HG02798 (cell line): ENCODE results near the gene CNFN.

Source experiments
- ATAC-seq: cut with Tn5 transposase; IDR thresholded peaks from one replicate; pipeline ENCODE4 v1.9.1; 2021; ENCODE audit warnings: mild to moderate bottlenecking; ENCODE audit not compliant: unreplicated experiment, poor library complexity

CNFN gene, protein sequence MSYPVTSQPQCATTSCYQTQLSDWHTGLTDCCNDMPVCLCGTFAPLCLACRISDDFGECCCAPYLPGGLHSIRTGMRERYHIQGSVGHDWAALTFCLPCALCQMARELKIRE

DNA sequence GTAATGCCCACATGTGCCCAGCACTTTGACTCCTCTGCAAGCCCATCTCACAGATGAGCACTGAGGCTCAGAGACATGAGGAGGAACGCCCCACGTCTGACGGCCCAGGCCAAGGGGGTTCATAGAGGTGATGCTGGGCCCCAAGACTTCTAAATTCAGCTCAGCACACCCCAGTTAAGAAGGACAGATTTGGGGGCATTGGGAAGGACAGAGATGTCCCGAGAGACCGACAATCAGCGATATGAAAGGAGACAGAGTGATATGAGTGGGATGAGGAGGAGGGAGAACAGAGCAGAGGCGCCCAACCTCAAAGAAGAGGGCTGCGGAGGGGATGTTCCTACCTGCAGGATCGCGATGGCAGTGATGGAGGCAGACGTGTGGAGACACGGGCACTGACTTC is at the start of gene CNFN:
TSS of gene CNFN (minus strand) at position 399 of the 400 bp plus-strand sequence. CDS start 1,260 bp downstream, outside the sequence.
- ATAC-seq: no peak

GRCh38 chr19:42436006-42436405 is 45.9 kb upstream of the CNFN start:
- no peak for ATAC-seq

DNA sequence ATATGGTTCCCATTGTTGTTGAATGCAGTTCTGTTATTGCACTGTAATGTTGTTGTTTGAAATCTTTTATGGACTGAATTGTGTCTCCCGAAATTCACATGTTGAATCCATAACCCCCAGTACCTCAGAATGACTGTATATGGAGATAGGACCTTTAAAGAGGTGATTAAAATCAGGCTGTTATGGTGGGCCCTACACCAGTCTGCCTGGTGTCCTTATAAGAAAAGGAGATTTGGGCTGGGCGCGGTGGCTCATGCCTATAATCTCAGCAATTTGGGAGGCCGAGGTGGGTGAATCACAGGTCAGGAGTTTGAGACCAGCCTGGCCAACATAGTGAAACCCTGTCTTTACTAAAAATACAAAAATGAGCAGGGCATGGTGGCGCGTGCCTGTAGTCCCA is 45.2 kb upstream of the CNFN start:
- no peak for ATAC-seq

DNA sequence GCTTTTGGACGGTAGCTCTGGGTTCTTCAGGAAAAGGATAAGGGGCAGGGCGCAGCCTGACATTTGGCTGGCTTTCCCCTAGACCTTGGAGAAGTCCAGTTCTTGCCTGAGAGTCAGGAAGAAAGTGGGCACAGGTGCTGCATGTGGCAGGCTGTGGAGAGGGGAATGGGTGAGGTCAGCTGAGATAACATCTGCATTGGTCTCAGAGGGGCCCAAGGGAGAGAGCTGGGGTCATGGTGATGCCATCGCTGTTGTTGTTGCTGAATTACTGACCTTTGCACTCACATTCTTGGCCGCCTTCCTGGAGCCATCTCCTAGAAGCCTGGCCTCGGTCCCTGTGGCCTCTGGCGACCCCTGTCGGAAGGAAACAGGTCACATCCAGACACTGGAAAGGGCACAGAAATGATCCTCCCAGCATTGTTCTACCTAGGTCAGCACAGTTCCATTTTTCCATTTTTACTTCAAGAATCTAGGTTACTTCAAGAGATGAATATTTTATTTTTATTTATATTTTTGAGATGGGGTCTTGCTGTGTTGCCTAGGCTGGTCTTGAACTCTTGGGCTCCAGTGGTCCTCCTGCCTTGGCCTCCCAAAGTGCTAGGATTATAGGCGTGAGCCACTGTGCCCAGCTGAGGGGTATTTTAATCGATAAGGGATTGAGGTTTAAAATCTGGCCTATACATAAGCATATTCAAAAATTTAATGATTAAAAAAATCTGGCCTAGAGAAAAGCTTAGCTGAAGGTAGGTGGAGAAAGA is 43.6 kb upstream of the CNFN start:
- ATAC-seq: no peak

GRCh38 chr19:42431486-42431885 is 41.4 kb upstream of the CNFN start:
- no peak for ATAC-seq

- ATAC-seq: no peak
Observed at GRCh38 chr19:42428676-42429075, 38.6 kb upstream of the CNFN start.

- no peak for ATAC-seq
Observed at GRCh38 chr19:42427313-42427712, 37.2 kb upstream of the CNFN start, which contains the start of gene LIPE. LIPE (minus strand) TSS chr19:42427388; CDS start chr19:42427149, 239 bp downstream.

DNA sequence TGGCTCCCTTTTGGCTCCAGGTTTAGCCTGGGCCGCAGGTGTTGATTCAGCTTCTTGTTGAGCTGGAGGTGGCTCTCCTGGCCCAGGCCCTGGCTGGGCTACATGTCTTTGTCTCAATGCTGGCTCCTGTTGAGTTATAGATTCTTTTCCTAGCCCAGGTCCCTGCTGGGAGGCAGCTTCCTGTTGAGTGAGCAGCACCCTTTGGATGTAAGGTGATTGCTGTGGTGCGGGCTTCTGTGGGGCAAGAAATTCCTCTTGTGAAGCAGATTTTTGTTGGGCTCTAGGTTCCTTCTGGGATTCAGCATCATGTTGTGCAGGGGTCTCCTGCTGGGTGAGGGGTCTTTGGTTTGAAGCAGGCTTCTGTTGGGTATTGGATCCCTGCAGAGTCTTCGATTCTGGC is 36.5 kb upstream of the CNFN start:
- ATAC-seq: no peak

- ATAC-seq: no peak
Observed at GRCh38 chr19:42424712-42425131, 34.6 kb upstream of the CNFN start.

DNA sequence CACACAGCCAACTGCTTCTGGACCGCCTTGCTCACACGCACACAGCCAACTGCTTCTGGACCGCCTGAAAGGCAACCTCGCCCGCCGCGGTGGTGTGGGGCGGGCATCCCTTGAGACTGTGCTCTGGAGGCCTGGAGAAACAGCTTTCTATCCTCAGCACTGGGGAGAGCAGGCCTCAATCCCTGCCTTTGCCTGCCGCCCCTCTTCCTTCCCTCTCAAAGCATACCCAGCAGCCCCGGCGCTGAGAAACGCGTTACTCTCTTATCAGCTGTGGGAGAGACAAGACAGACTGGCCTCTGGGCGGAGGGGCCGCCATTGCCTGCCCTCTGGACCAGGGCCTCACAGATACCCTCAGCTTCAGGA is 34.2 kb upstream of the CNFN start:
- ATAC-seq: no peak

GRCh38 chr19:42423462-42424344 is 33.6 kb upstream of the CNFN start:
- peak; percentile 89 for ATAC-seq

- ATAC-seq: peak; percentile 39
Observed at GRCh38 chr19:42422901-42423461, 32.9 kb upstream of the CNFN start.

GRCh38 chr19:42422092-42422900 is 32.2 kb upstream of the CNFN start:
- no peak for ATAC-seq

- ATAC-seq: no peak
Observed at GRCh38 chr19:42421591-42422031, 31.5 kb upstream of the CNFN start.

GRCh38 chr19:42421101-42421500 is 31.0 kb upstream of the CNFN start:
- ATAC-seq: no peak

DNA sequence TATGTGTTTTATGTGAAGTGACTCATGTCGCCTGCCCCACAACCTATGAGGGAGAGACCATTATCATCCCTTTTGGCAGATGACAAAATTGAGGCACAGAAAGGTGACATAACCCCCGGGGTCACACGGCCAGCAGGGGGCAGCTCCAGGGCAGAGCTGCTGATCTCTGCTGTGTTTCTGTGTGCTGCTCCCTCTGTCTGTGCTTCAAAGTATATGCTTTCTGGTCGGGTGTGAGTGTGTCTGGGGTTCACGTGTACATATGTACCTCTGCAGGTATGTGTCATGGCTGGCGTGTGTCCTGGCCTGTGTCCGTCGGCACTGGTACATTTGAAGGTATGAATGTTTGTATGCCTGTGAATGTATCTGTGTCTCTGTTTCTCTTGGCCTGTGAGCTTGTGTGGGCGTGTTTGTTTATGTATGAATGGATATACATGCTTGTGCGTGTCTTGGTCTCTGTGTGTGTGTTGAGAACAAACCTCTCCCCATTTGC is 30.0 kb upstream of the CNFN start:
- ATAC-seq: peak; percentile 35

GRCh38 chr19:42419309-42419708 is 29.2 kb upstream of the CNFN start:
- no peak for ATAC-seq

GRCh38 chr19:42412661-42413076 is 22.6 kb upstream of the CNFN start:
- no peak for ATAC-seq

DNA sequence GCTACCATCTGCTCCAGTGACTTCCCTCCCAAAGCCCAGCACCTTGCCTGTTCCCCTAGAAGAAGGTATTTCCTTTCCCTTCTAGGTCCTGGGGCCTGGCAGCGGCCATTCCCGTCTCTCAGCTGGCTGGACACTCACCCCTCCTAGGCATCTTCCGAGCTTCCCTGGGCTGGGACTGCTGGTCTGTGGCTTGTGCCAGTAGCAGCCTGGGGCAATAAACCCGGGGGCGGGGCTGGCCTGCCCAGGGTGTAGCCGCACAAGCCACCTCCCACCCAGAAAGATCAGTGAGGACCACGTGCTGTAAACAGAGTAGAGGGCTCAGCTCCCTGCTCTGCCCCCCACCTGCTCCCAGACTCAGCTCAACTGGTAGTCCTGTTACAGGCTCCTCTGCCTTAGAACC is 22.1 kb upstream of the CNFN start:
- ATAC-seq: no peak
